ENCODE data around the gene RFK. TPM values are rescaled to one million over a fixed set of nuclear protein-coding genes. Genes with fewer than 3 reads are reported as not detected.

RFK gene
- total RNA-seq, 1 experiment from 2014 or later = 12.0 TPM

DNA sequence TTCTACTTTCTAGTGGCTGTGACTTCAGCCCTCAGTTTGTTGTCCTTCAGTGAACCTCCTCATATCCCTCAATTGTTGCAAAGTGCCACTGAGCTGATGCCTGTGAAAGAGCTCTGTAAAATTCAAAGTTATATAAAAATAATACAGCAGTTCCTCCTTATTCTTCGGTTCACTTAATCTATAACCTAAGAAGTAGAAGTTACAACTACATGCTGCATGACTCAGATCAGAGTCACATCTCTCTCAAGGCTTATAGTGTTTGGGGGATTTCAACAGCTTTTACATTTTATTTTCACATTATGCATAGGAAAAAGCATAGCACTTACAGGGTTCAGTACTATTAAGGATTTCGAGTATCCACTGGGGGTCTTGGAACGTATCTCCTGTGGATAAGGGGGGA is 39.6 kb upstream of the RFK start:
- no peak overlapping the region for H4K91ac ChIP-seq (ENCODE audit: insufficient read length, low read depth, low read length)
- no peak overlapping the region for H2AFZ ChIP-seq (ENCODE audit: low read length)

More for the DNA sequence above, 39.6 kb upstream of the RFK start:
- no peak overlapping the region for H3K23ac ChIP-seq (ENCODE audit: insufficient read length, low read depth, low read length)
- Mint-ChIP-seq H3K9me3 (no peaks in the 10 kb centered on the region; a peak in 1 of 5 replicates), H3K27me3 (ENCODE audit: low read depth) (no peaks in the 10 kb centered on the region), H3K4me1 (peaks cover 16 to 17% of the 10 kb centered on the region in 2 experiments), H3K36me3 (ENCODE audit: insufficient read depth in 1 of 3, low read depth in 3 of 3) (no peaks in the 10 kb centered on the region), H3K27ac (no peak overlapping the region), H3K4me3 (no peak overlapping the region)
- peaks cover 4% of the 10 kb centered on the region; the same call in 1 of the 2 replicates for H3K4me1 ChIP-seq (ENCODE audit: insufficient read depth, low read length)
- H3K23me2 ChIP-seq (ENCODE audit: insufficient read length, low read depth, low read length, poor library complexity, severe bottlenecking) = no peaks in the 10 kb centered on the region
- no peaks in the 10 kb centered on the region for H3K79me2 ChIP-seq (ENCODE audit: insufficient read depth, low read length)
- no peak overlapping the region for H2BK5ac ChIP-seq (ENCODE audit: insufficient read length, low read length)
- no peak for DNase-seq
- H3K4me2 ChIP-seq (ENCODE audit: insufficient read depth, insufficient read length, low read length) = no peak overlapping the region
- H3K4ac ChIP-seq (ENCODE audit: low read depth, low read length) = no peak overlapping the region
- H3K9ac ChIP-seq (ENCODE audit: extremely low read depth, insufficient read length, low read length) = no peak overlapping the region
- no peak overlapping the region for H3K18ac ChIP-seq (ENCODE audit: insufficient read length, low read depth, low read length)
- H3K27me3 ChIP-seq (ENCODE audit: insufficient read depth, low read length) = no peaks in the 10 kb centered on the region
- H4K20me1 ChIP-seq (ENCODE audit: control insufficient read depth, insufficient read depth, insufficient read length) = no peaks in the 10 kb centered on the region
- no peaks in the 10 kb centered on the region for H3K79me1 ChIP-seq (ENCODE audit: insufficient read depth, low read depth, low read length, poor library complexity, severe bottlenecking)
- H2AK5ac ChIP-seq (ENCODE audit: insufficient read length, low read length) = no peak overlapping the region
- H2BK20ac ChIP-seq (ENCODE audit: low read depth, low read length, poor library complexity, severe bottlenecking) = no peak overlapping the region
- H2BK15ac ChIP-seq (ENCODE audit: low read depth, low read length) = no peak overlapping the region
- TF ChIP-seq, protein P1, sequence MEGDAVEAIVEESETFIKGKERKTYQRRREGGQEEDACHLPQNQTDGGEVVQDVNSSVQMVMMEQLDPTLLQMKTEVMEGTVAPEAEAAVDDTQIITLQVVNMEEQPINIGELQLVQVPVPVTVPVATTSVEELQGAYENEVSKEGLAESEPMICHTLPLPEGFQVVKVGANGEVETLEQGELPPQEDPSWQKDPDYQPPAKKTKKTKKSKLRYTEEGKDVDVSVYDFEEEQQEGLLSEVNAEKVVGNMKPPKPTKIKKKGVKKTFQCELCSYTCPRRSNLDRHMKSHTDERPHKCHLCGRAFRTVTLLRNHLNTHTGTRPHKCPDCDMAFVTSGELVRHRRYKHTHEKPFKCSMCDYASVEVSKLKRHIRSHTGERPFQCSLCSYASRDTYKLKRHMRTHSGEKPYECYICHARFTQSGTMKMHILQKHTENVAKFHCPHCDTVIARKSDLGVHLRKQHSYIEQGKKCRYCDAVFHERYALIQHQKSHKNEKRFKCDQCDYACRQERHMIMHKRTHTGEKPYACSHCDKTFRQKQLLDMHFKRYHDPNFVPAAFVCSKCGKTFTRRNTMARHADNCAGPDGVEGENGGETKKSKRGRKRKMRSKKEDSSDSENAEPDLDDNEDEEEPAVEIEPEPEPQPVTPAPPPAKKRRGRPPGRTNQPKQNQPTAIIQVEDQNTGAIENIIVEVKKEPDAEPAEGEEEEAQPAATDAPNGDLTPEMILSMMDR (conservative IDR thresholded peaks at IDR 0.05) = no peak
- H3K56ac ChIP-seq (ENCODE audit: insufficient read length, low read depth, low read length) = no peak overlapping the region
- H2BK12ac ChIP-seq (ENCODE audit: insufficient read length, low read depth, low read length) = no peak overlapping the region
- no peaks in the 10 kb centered on the region for H3K9me3 ChIP-seq (ENCODE audit: control insufficient read depth, low read depth, low read length)
- no CpG with 5 or more reads among the region's 3 CpGs for WGBS (ENCODE audit: extremely low coverage, insufficient read length, low lambda C conversion rate)
- H4K5ac ChIP-seq (ENCODE audit: insufficient read length, low read depth, low read length) = no peak overlapping the region
- H3K27ac ChIP-seq (ENCODE audit: insufficient read length, low read depth, low read length) = no peak overlapping the region
- H3T11ph ChIP-seq (ENCODE audit: low read length) = no peak overlapping the region
- no peak overlapping the region for H3K14ac ChIP-seq (ENCODE audit: insufficient read depth, low read length)
- H4K8ac ChIP-seq (replicated peaks; ENCODE audit: insufficient read length, low read depth, low read length) = no peak overlapping the region
- H2BK120ac ChIP-seq (ENCODE audit: low read depth, low read length, poor library complexity, severe bottlenecking) = no peak overlapping the region
